Fibroblast of the aortic adventitia (primary cell): Measurements from ENCODE around the gene B4GALNT1. TPM values are rescaled to one million over a fixed set of nuclear protein-coding genes. Genes with fewer than 3 reads are reported as not detected.
A peak's percentile ranks its signal among the peaks of the same experiment; 100 is the strongest.
"Not testable (repeated sequence)": the region's sequence is repeated elsewhere in the genome, so short reads cannot be mapped to it uniquely, and the experiment has no call there.

ENCODE experiments used
- DNase-seq: peaks from one replicate; pipeline ENCODE4 v3.0.0-alpha.2; 2010; ENCODE audit warnings: low read depth
- H3K4me3 ChIP-seq: 2 replicates; pipeline ENCODE4 v1.5.1; 2011; ENCODE audit warnings: low read depth, mild to moderate bottlenecking, control low read depth, low read length, moderate library complexity
- CTCF ChIP-seq: IDR thresholded peaks from 2 replicates; pipeline ENCODE4 v1.5.1; 2011; ENCODE audit warnings: mild to moderate bottlenecking, low read length, control low read depth, inconsistent platforms; ENCODE audit not compliant: insufficient read depth
- total RNA-seq: library from RNA; depleted of rRNA; stranded (reverse); fragments of >200 nt; gene quantifications from 2 replicates; pipeline ENCODE4 v1.2.3, GENCODE V29; 2012; ENCODE audit warnings: low replicate concordance

B4GALNT1 gene
- total RNA-seq, result 1.7 and 6.9 TPM in 2 replicates

GRCh38 chr12:57632958-57633840, at the start of gene B4GALNT1:
Gene B4GALNT1, minus strand, starts transcription at chr12:57633201. Its CDS starts 1,069 bp downstream, at chr12:57632132.
- H3K4me3 ChIP-seq, result peak within 1 kb of the TSS; percentile 69
- TF ChIP-seq CTCF, result peak; percentile 91
- peak; percentile 48 for DNase-seq

DNA sequence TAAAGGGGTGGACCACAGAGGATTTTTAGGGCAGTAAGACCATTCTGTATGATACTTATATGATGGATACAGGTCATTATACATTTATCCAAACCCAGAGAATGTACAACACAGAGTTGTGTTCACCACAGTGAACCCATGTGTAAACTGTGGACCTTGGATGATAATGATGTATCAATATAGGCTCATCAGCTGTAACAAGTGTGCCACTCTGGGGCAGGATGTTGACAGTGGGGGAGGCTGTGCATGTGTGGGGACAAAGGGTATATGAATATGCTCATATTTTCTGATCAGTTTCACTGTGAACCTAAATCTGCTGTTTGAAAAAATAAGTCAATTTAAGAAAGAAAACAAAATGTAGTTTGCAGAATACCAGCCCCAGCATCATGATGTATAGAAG, 46.7 kb upstream of the B4GALNT1 start:
- no peak for DNase-seq
- TF ChIP-seq CTCF, result no peak
- no peak overlapping the region for H3K4me3 ChIP-seq

DNA sequence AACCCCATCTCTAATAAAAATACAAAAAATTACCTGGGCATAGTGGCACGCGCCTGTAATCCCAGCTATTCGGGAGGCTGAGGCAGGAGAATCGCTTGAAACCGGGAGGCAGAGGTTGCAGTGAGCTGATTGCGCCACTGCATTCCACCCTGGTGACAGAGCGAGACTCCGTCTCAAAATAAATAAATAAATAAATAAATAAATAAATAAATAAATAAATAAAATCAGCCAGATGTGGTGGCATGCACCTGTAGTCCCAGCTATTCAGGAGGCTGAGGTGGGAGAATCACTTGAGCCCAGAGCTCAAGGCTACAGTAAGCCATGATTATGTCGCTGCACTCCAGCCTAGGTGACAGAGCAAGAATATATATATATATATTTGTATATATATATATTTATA, 44.9 kb upstream of the B4GALNT1 start:
- H3K4me3 ChIP-seq, DNase-seq: not testable (repeated sequence)

DNA sequence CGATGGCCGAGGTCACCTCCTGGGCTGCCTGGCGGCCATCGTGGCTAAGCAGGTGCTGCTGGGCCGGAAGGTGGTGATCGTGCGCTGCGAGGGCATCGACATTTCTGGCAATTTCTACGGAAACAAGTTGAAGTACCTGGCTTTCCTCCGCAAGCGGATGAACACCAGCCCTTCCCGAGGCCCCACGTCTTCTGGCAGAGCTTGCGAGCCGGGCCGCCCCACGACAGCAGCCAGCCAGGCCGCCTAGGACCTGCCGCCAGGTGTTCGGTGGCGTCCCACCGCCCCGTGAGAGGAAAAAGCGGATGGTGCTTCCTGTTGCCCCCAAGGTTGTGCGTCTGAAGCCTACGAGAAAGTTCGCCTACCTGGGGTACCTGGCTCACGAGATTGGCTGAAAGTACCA, 41.7 kb upstream of the B4GALNT1 start:
- no peak overlapping the region for H3K4me3 ChIP-seq
- no peak for DNase-seq
- no peak for TF ChIP-seq CTCF

DNA sequence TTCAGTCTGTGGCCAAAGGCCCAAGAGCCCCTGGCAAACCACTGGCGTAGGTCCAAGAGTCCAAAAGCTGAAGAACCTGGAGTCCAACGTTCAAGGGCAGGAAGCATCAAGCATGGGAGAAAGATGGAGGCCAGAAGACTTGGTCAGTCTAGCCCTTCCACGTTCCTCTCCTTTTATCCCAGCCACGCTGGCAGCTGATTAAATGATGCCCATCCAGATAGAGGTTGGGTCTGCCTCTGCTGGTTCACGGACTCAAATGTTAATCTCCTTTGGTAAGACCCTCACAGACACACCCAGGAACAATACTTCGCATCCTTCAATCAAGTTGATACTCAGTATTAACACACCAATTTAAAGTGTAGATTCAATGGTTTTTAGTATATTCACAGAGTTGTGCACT, 39.8 kb upstream of the B4GALNT1 start:
- TF ChIP-seq CTCF, result no peak
- H3K4me3 ChIP-seq, result no peak overlapping the region
- no peak for DNase-seq

DNA sequence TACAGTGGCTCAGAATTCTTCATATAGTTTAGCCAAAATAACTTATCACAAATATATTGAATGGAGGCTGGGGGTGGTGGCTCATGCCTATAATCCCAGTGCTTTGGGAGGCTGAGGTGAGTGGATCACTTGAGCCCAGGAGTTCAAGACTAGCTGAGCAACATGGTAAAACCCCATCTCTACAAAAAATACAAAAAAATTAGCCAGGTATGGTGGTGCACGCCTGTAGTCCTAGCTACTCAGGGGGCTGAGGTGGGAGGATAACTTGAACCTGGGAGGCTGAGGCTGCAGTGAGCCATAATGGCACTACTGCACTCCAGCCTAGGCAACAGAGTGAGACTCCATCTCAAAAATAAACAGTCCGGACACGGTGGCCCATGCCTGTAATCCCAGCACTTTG, 38.8 kb upstream of the B4GALNT1 start:
- DNase-seq, H3K4me3 ChIP-seq: not testable (repeated sequence)

DNA sequence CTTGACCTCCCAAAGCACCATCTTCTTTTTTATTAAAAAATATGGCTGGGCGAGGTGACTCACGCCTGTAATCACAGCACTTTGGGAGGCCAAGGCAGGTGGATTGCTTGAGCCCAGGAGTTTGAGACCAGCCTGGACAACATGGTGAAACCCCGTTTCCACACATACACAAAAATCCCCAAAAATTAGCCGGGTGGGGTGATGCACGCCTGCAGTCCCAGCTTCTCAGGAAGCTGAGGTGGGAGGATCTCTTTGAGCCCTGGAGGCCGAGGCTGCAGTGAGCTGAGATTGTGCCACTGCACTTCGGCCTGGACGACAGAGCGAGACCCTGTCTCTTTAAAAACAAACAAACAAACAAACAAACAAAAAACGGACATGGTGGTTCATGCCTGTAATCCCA, 36.7 kb upstream of the B4GALNT1 start:
- H3K4me3 ChIP-seq, DNase-seq: not testable (repeated sequence)

DNA sequence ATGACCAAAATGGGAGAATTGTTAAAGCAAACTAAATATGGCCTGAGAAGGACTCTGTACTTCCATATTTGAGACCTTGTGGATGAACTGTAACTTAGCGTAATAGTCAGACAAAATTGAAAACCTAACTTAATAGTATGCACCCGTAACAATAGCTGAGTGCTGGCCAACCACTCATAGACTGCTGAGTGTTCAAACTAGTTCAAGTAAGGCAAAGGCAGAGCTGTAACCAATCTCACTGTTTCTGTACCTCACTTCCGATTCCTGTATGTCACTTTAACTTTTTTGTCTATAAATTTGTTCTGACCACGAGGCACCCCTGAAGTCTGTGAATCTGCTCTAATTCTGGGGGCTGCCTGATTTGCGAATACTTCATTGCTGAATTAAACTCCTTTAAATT, 33.9 kb upstream of the B4GALNT1 start:
- no peak for TF ChIP-seq CTCF
- DNase-seq, result no peak
- no peak overlapping the region for H3K4me3 ChIP-seq

- not testable (repeated sequence) for DNase-seq, H3K4me3 ChIP-seq
Measured at GRCh38 chr12:57665066-57665820, 32.2 kb upstream of the B4GALNT1 start.
